Pancreas (tissue), 10 donors: Measurements from ENCODE around the gene DMXL2. TPM values are rescaled to one million over a fixed set of nuclear protein-coding genes. Genes with fewer than 3 reads are reported as not detected.

Experiments used
- ATAC-seq, 4 donors: fragments of 200-7000 bp; cut with Tn5 transposase; one replicate each; pipeline versions ENCODE4 v1.8.0 to v1.9.1; 2020; ENCODE audit warnings: mild to moderate bottlenecking in 4 of 4, moderate library complexity in 4 of 4
- DNase-seq, 6 donors: peaks; one replicate each; pipeline ENCODE4 v3.0.0-alpha.2; 2020
- FAIRE-seq: peaks from 2 replicates; lab custom pipeline; 2012; peaks lifted over from hg19 to GRCh38; lab: Jason Lieb, UNC
- H3K27ac ChIP-seq, 4 donors: fragments of 200-600 bp; sonication (generic); 1 replicate in 3 of 4; 2 replicates in 1 of 4; pipeline versions ENCODE4 v1.5.0 to v1.8.0; 2020
- H3K27me3 ChIP-seq, 4 donors: fragments of 200-600 bp; one replicate each; pipeline ENCODE4 v1.8.0; 2021
- H3K36me3 ChIP-seq, 3 donors: fragments of 200-600 bp; sonication (generic) in 1 of 3; one replicate each; pipeline versions ENCODE4 v1.5.0 to v1.8.0; 2020 to 2021
- H3K4me1 ChIP-seq, 3 donors: fragments of 200-600 bp; one replicate each; pipeline ENCODE4 v1.8.0; 2021
- H3K4me3 ChIP-seq, 4 donors: fragments of 200-600 bp; sonication (generic) in 2 of 4; one replicate each; pipeline versions ENCODE4 v1.5.0 to v1.8.0; 2020 to 2021
- H3K9me3 ChIP-seq, 4 donors: fragments of 200-600 bp; one replicate each; pipeline ENCODE4 v1.8.0; 2021
- WGBS, 2 donors: extraction: QIAGEN DNeasy Blood & Tissue Kit; methylation state at CpG; one replicate each; pipeline ENCODE4 v1.1.7; 2013; 5-methylcytosine and 5-hydroxymethylcytosine counted together
- intact Hi-C, 3 donors: fragments of 100-400 bp; cut with DNase I; formaldehyde crosslinking; loops; one replicate each; pipeline versions ENCODE4 v1.11.1 to v1.14.2; 2022
- polyA plus RNA-seq, 2 donors: library from polyadenylated mRNA; stranded (reverse); fragments of 200-250 nt; gene quantifications; one replicate each; pipeline ENCODE4 v1.2.3, GENCODE V29; 2013
- total RNA-seq, 6 donors: library from RNA; stranded (reverse); fragmentation: NEBNext Ultra II Directional in 4 of 6; extraction: Animal tissue kit (Norgen Biotek cat#: 25700) in 4 of 6; gene quantifications; one replicate each; pipeline versions ENCODE4 v1.2.1 to v1.2.4, GENCODE V29; 2021 to 2023
- TF ChIP-seq, protein P1 (sequence below), 4 donors: fragments of 200-600 bp; sonication (generic) in 3 of 4; IDR thresholded peaks; one replicate each; pipeline versions ENCODE4 v1.5.0 to v1.8.0; 2021; ENCODE audit warnings: antibody characterized with exemption in 4 of 4
- donor health status: healthy with polysubstance abuse.
- donor health status: DM: no; HTN: no; CAD: no; lungs with moderate emphysema.
- donor health status: DM: no; HTN: no; CAD: no.
- donor health status: control.
- donor health status: control.
- donor health status: Bipolar disorder and iron deficiency.
- donor health status: DM: yes; HTN: yes; CAD: no.
- donor health status: DM: no; HTN: no; CAD: no.
- donor health status: DM: no; HTN: no; CAD: no.
- donor health status: DM: yes; HTN: yes; CAD: no.

DMXL2 gene
- total and polyA plus RNA-seq, 8 donors = 6.6 to 31.8 (median 12.1) TPM

- Histone ChIP-seq H3K27ac (no peak overlapping the region), H3K4me3 (no peak overlapping the region), H3K27me3 (no peaks in the 10 kb centered on the region), H3K4me1 (no peaks in the 10 kb centered on the region), H3K36me3 (peaks cover 0 to 6% (median 0%) of the 10 kb centered on the region in 3 donors), H3K9me3 (no peaks in the 10 kb centered on the region)
- ATAC-seq (no peak), DNase-seq (no peak), FAIRE-seq (no peak)
- TF ChIP-seq, protein P1, sequence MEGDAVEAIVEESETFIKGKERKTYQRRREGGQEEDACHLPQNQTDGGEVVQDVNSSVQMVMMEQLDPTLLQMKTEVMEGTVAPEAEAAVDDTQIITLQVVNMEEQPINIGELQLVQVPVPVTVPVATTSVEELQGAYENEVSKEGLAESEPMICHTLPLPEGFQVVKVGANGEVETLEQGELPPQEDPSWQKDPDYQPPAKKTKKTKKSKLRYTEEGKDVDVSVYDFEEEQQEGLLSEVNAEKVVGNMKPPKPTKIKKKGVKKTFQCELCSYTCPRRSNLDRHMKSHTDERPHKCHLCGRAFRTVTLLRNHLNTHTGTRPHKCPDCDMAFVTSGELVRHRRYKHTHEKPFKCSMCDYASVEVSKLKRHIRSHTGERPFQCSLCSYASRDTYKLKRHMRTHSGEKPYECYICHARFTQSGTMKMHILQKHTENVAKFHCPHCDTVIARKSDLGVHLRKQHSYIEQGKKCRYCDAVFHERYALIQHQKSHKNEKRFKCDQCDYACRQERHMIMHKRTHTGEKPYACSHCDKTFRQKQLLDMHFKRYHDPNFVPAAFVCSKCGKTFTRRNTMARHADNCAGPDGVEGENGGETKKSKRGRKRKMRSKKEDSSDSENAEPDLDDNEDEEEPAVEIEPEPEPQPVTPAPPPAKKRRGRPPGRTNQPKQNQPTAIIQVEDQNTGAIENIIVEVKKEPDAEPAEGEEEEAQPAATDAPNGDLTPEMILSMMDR (IDR thresholded peaks at IDR 0.05) = no peak
- intact Hi-C loops = no loop called here
Measured at GRCh38 chr15:51503003-51503402, 119.6 kb downstream of the DMXL2 start.

DNA sequence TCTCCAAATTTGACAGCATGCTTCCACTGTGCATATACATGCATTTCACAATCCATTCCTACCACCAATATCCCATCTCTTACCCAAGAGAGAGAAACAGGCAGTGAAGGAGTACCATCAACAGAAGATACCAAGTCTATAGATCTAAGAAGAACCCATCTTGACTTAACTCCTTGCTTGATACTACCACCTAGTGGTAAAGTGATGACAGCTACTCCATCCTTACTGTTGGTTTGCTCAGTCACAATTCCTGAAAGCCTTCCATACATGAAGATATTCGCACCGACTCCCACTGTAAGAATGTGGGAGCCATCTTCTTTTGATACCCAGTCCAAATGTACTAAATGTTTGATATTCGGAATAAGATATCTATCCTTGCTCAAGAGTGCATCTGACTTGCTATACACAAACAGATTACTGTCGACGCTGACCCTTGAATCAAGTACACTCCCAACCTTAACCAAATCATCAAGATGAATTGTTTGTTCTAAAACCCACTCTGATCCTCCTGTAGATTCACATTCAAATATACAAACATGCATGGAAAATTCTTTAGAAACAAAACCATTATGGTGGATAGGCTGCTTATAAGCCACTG, 123.1 kb downstream of the DMXL2 start:
- no peaks in the 10 kb centered on the region for H3K9me3 ChIP-seq
- WGBS, 2 donors = 67 to 78% methylated on average over 5 of the region's 5 CpGs
- DNase-seq (no peak), ATAC-seq (peak in 3 of 4 donors; percentile 70 to 83 (median 72)), FAIRE-seq (no peak)
- intact Hi-C loops = no loop called here
- no peak overlapping the region for H3K27ac ChIP-seq
- H3K36me3 ChIP-seq = no peaks in the 10 kb centered on the region
- H3K27me3 ChIP-seq = no peaks in the 10 kb centered on the region
- TF ChIP-seq, protein P1 (IDR thresholded peaks at IDR 0.05) = peak; percentile 22 to 40 (median 35)
- H3K4me1 ChIP-seq = peaks cover under 1 to 5% (median 4%) of the 10 kb centered on the region in 3 donors
- H3K4me3 ChIP-seq = no peak overlapping the region

GRCh38 chr15:51497806-51498205, 124.8 kb downstream of the DMXL2 start:
- intact Hi-C loops = no loop called here
- TF ChIP-seq, protein P1 (IDR thresholded peaks at IDR 0.05) = no peak
- FAIRE-seq = no peak
- Histone ChIP-seq H3K4me3 (no peak overlapping the region), H3K9me3 (no peaks in the 10 kb centered on the region), H3K27ac (no peak overlapping the region), H3K4me1 (peaks cover 16 to 21% (median 20%) of the 10 kb centered on the region in 3 donors), H3K27me3 (no peaks in the 10 kb centered on the region), H3K36me3 (no peaks in the 10 kb centered on the region)
- WGBS, 2 donors = 93% methylated on average over 3 of the region's 3 CpGs
- ATAC-seq = no peak
- DNase-seq = no peak

- intact Hi-C loops = no loop called here
- no peak for FAIRE-seq
- no peaks in the 10 kb centered on the region for H3K9me3 ChIP-seq
- 69 to 83% methylated on average over 1 of the region's 1 CpG for WGBS, 2 donors
- no peak overlapping the region for H3K27ac ChIP-seq
- peaks cover 20 to 30% (median 24%) of the 10 kb centered on the region in 3 donors for H3K4me1 ChIP-seq
- no peak overlapping the region for H3K4me3 ChIP-seq
- DNase-seq = no peak
- TF ChIP-seq, protein P1 (IDR thresholded peaks at IDR 0.05) = no peak
- H3K36me3 ChIP-seq = no peaks in the 10 kb centered on the region
- ATAC-seq = no peak
- H3K27me3 ChIP-seq = no peaks in the 10 kb centered on the region
Measured at GRCh38 chr15:51496246-51496645, 126.3 kb downstream of the DMXL2 start.
